SK-N-SH (cell line): ENCODE data around the gene MRPS11. TPM values are rescaled to one million over a fixed set of nuclear protein-coding genes. Genes with fewer than 3 reads are reported as not detected.
"Not testable (repeated sequence)": the region's sequence is repeated elsewhere in the genome, so short reads cannot be mapped to it uniquely, and the experiment has no call there.

Experiments
- CTCF ChIA-PET: fragments of 300-600, 350-600 bp; formaldehyde crosslinking; extraction: SDS; loops from one replicate; lab custom pipeline; 2021; lab: Yijun Ruan, JAX
- POLR2A ChIA-PET: fragments of 350-600 bp; sonication (Branson Sonifier 250); formaldehyde crosslinking; extraction: SDS; loops from one replicate; lab custom pipeline; 2020; ENCODE audit warnings: antibody characterized with exemption, inconsistent platforms; lab: Yijun Ruan, JAX
- DNase-seq: peaks from one replicate; pipeline ENCODE4 v3.0.0; 2012
- H2AFZ ChIP-seq: fragments of 200-600 bp; sonication (generic); 2 replicates; pipeline ENCODE4 v1.8.1; 2016; ENCODE audit warnings: antibody characterized with exemption, mild to moderate bottlenecking, low read depth
- H3F3A ChIP-seq: fragments of 200-600 bp; sonication (generic); replicated peaks from 2 replicates; pipeline ENCODE3; 2016; ENCODE audit warnings: antibody characterized with exemption, mild to moderate bottlenecking; ENCODE audit not compliant: insufficient read depth
- H3K27ac ChIP-seq, 2 experiments: fragments of 200-500 bp in 1 of 2; fragments of 200-600 bp in 1 of 2; sonication (Bioruptor generic) in 1 of 2; sonication (generic), shearing (Covaris generic) in 1 of 2; 2 replicates each; pipeline versions ENCODE4 v1.5.1 to v1.6.1; 2014 to 2016; ENCODE audit warnings: low read depth in 2 of 2, inconsistent platforms in 1 of 2, low read length in 1 of 2, mild to moderate bottlenecking in 1 of 2, mixed read lengths in 1 of 2
- H3K27me3 ChIP-seq: fragments of 200-600 bp; sonication (generic), shearing (Covaris generic); 2 replicates; pipeline ENCODE4 v1.6.1; 2016; ENCODE audit warnings: mixed run types; ENCODE audit not compliant: insufficient read depth
- H3K36me3 ChIP-seq, 2 experiments: fragments of 200-500 bp in 1 of 2; fragments of 200-600 bp in 1 of 2; sonication (Bioruptor generic) in 1 of 2; sonication (generic) in 1 of 2; replicated peaks in 1 of 2; 2 replicates each; pipeline versions ENCODE3 to v1.5.1; 2014 to 2016; ENCODE audit warnings: low read length in 1 of 2, mild to moderate bottlenecking in 1 of 2; ENCODE audit not compliant: insufficient read depth in 2 of 2, control insufficient read depth in 1 of 2
- H3K4me1 ChIP-seq, 2 experiments: fragments of 200-500 bp in 1 of 2; fragments of 200-600 bp in 1 of 2; sonication (Bioruptor generic) in 1 of 2; sonication (generic), shearing (Covaris generic) in 1 of 2; 2 replicates each; pipeline versions ENCODE4 v1.5.1 to v1.6.1; 2014 to 2016; ENCODE audit warnings: low read depth in 1 of 2, low read length in 1 of 2, mixed run types in 1 of 2; ENCODE audit not compliant: insufficient read depth in 2 of 2, control insufficient read depth in 1 of 2
- H3K4me2 ChIP-seq: fragments of 200-600 bp; sonication (generic), shearing (Covaris generic); 2 replicates; pipeline ENCODE4 v1.6.1; 2017; ENCODE audit warnings: mixed run types
- H3K4me3 ChIP-seq, 2 experiments: fragments of 200-500 bp in 1 of 2; fragments of 200-600 bp in 1 of 2; sonication (Bioruptor generic) in 1 of 2; sonication (generic), shearing (Covaris generic) in 1 of 2; 2 replicates each; pipeline versions ENCODE4 v1.5.1 to v1.8.1; 2014 to 2016; ENCODE audit warnings: low read depth in 2 of 2, inconsistent platforms in 1 of 2, low read length in 1 of 2, mild to moderate bottlenecking in 1 of 2, mixed read lengths in 1 of 2, moderate library complexity in 1 of 2
- H3K79me2 ChIP-seq: fragments of 200-600 bp; sonication (generic); 2 replicates; pipeline ENCODE4 v1.8.1; 2017; ENCODE audit warnings: mild to moderate bottlenecking; ENCODE audit not compliant: insufficient read depth
- H3K9ac ChIP-seq: fragments of 200-600 bp; sonication (generic); 2 replicates; pipeline ENCODE4 v1.6.1; 2017; ENCODE audit warnings: mixed run types
- H3K9me2 ChIP-seq: fragments of 200-600 bp; sonication (generic); 2 replicates; pipeline ENCODE4 v1.6.1; 2017; ENCODE audit warnings: mixed run types
- H3K9me3 ChIP-seq: fragments of 200-600 bp; sonication (generic); 2 replicates; pipeline ENCODE4 v1.6.1; 2017; ENCODE audit warnings: mixed run types, mild to moderate bottlenecking, moderate library complexity
- H4K20me1 ChIP-seq: fragments of 200-600 bp; sonication (generic); 2 replicates; pipeline ENCODE4 v1.6.1; 2017; ENCODE audit warnings: mild to moderate bottlenecking, mixed run types; ENCODE audit not compliant: insufficient read depth
- CHD2 ChIP-seq: fragments of 150-350 bp; IDR thresholded peaks from 2 replicates; pipeline ENCODE4 v1.6.1; 2018; ENCODE audit warnings: low read length; ENCODE audit not compliant: partially characterized antibody
- CTCF ChIP-seq: fragments of 200-600 bp; sonication (generic); IDR thresholded peaks from 2 replicates; pipeline ENCODE4 v1.6.1; 2017; ENCODE audit warnings: antibody characterized with exemption, mild to moderate bottlenecking, moderate library complexity
- EZH2phosphoT487 ChIP-seq: fragments of 200-600 bp; sonication (generic); IDR thresholded peaks from 2 replicates; pipeline ENCODE4 v1.6.1; 2017; ENCODE audit warnings: low read depth, mixed run types, mild to moderate bottlenecking, antibody characterized with exemption, moderate library complexity, borderline replicate concordance
- FOXM1 ChIP-seq: IDR thresholded peaks from 2 replicates; pipeline ENCODE4 v1.4.0; 2012; ENCODE audit warnings: low read depth, mild to moderate bottlenecking
- GABPA ChIP-seq: IDR thresholded peaks from 2 replicates; pipeline ENCODE4 v1.4.0; 2012; ENCODE audit warnings: low read depth, mild to moderate bottlenecking
- MAX ChIP-seq: IDR thresholded peaks from 2 replicates; pipeline ENCODE4 v1.4.0; 2012; ENCODE audit warnings: low read depth
- MEF2A ChIP-seq: IDR thresholded peaks from 2 replicates; pipeline ENCODE4 v1.4.0; 2012; ENCODE audit warnings: low read depth, borderline replicate concordance
- RCOR1 ChIP-seq: fragments of 150-350 bp; IDR thresholded peaks from 2 replicates; pipeline ENCODE4 v1.6.1; 2017; ENCODE audit warnings: antibody characterized with exemption, low read length
- REST ChIP-seq: IDR thresholded peaks from 2 replicates; pipeline ENCODE4 v1.6.1; 2012; ENCODE audit warnings: mild to moderate bottlenecking, low read depth, low read length, moderate library complexity
- RXRA ChIP-seq: IDR thresholded peaks from 2 replicates; pipeline ENCODE4 v1.4.0; 2012; ENCODE audit warnings: low read depth, mild to moderate bottlenecking, borderline replicate concordance
- YY1 ChIP-seq: IDR thresholded peaks from 2 replicates; pipeline ENCODE4 v1.4.0; 2012; ENCODE audit warnings: low read depth, mild to moderate bottlenecking
- WGBS: methylation state at CpG from one replicate; pipeline ENCODE4 v1.1.6; 2017; ENCODE audit warnings: low lambda C conversion rate; 5-methylcytosine and 5-hydroxymethylcytosine counted together
- polyA plus RNA-seq, 3 experiments: library from polyadenylated mRNA; depleted of rRNA; stranded (reverse); fragments of >200 nt; gene quantifications; 2 replicates each; pipeline ENCODE4 v1.2.3, GENCODE V29; 2012

The MRPS11 gene
- polyA plus RNA-seq, 1 of the 3 experiments (the other 2 are of a cell fraction): 101 TPM

- peak; percentile 42 for DNase-seq
- Histone ChIP-seq H3K9me2 (no peaks in the 10 kb centered on the region), H3K4me1 (peaks cover 8 to 17% of the 10 kb centered on the region in 2 experiments; a peak in 3 of 4 replicates), H3K36me3 (peaks cover 10 to 44% of the 10 kb centered on the region in 2 experiments), H4K20me1 (no peaks in the 10 kb centered on the region), H3F3A (peaks cover 9% of the 10 kb centered on the region), H3K27me3 (no peaks in the 10 kb centered on the region), H3K4me2 (peak overlapping the region; percentile 88), H3K9me3 (no peaks in the 10 kb centered on the region), H3K79me2 (peaks cover 39% of the 10 kb centered on the region), H2AFZ (peak overlapping the region; percentile 65), H3K9ac (peak overlapping the region; percentile 77), H3K27ac (peak overlapping the region; percentile 77 to 95; a peak in 3 of 4 replicates), H3K4me3 (peak overlapping the region; percentile 94 to 97)
- POLR2A ChIA-PET: interaction anchor here (0.5 to 1.0 kb wide), 3 partner anchors 12 to 211 kb away, joined by 3 to 4 read pairs (median 4); partner anchors contain the start of gene NTRK3
- TF ChIP-seq RXRA: no peak
- peak; percentile 47 for TF ChIP-seq CTCF
- TF ChIP-seq CHD2: no peak
- CTCF ChIA-PET: interaction anchor here (0.7 to 5.3 kb wide), 10 partner anchors 9 to 437 kb away, joined by 3 to 31 read pairs (median 4); no protein-coding TSS in a partner anchor
- 2% methylated on average over 16 of the region's 17 CpGs for WGBS
Observed at GRCh38 chr15:88467935-88468528, 524 bp downstream of the MRPS11 start.

- Histone ChIP-seq H3K4me2 (peak overlapping the region; percentile 88), H3K36me3 (peaks cover 10 to 44% of the 10 kb centered on the region in 2 experiments), H3K79me2 (peaks cover 43% of the 10 kb centered on the region), H3K4me3 (peak overlapping the region in 1 of 2 experiments; percentile 94; a peak in 2 of 4 replicates), H3K4me1 (peaks cover 8 to 17% of the 10 kb centered on the region in 2 experiments; a peak in 3 of 4 replicates)
- H3F3A ChIP-seq, H3K9me3 ChIP-seq, H4K20me1 ChIP-seq, POLR2A ChIA-PET, H3K27ac ChIP-seq, H3K9me2 ChIP-seq, H3K27me3 ChIP-seq, H3K9ac ChIP-seq, H2AFZ ChIP-seq, DNase-seq: not testable (repeated sequence)
- CTCF ChIA-PET: interaction anchor here (1.1 to 5.3 kb wide), 3 partner anchors 54 to 146 kb away, joined by 3 to 28 read pairs (median 3); no protein-coding TSS in a partner anchor
- 90% methylated on average over 10 of the region's 10 CpGs for WGBS
Observed at GRCh38 chr15:88468721-88469120, 1.2 kb downstream of the MRPS11 start.

GRCh38 chr15:88469321-88469720, 1.8 kb downstream of the MRPS11 start:
- Histone ChIP-seq H3K4me3 (no peak overlapping the region), H2AFZ (no peak overlapping the region), H3K4me2 (no peak overlapping the region), H3K9ac (no peak overlapping the region), H3K79me2 (peaks cover 45% of the 10 kb centered on the region), H3K4me1 (peaks cover 8 to 17% of the 10 kb centered on the region in 2 experiments; a peak in 3 of 4 replicates), H3K27ac (no peak overlapping the region), H3F3A (peaks cover 9% of the 10 kb centered on the region), H3K27me3 (no peaks in the 10 kb centered on the region), H4K20me1 (no peaks in the 10 kb centered on the region), H3K36me3 (peaks cover 7 to 38% of the 10 kb centered on the region in 2 experiments), H3K9me2 (no peaks in the 10 kb centered on the region), H3K9me3 (no peaks in the 10 kb centered on the region)
- DNase-seq: no peak
- no peak for TF ChIP-seq RCOR1
- no peak for TF ChIP-seq GABPA
- TF ChIP-seq MAX: no peak
- no peak for TF ChIP-seq MEF2A
- TF ChIP-seq EZH2phosphoT487: no peak
- TF ChIP-seq REST: no peak
- TF ChIP-seq YY1: no peak
- TF ChIP-seq FOXM1: no peak
- ChIA-PET POLR2A (no interaction called here), CTCF (interaction anchor here (1.0 to 5.3 kb wide), 3 partner anchors 65 to 167 kb away, joined by 3 to 28 read pairs (median 3); no protein-coding TSS in a partner anchor)
- 91% methylated on average over 2 of the region's 2 CpGs for WGBS
